ENCODE measurements around the gene MMD2.
"Not testable (repeated sequence)": the region's sequence is repeated elsewhere in the genome, so short reads cannot be mapped to it uniquely, and the experiment has no call there.

The MMD2 gene

DNA sequence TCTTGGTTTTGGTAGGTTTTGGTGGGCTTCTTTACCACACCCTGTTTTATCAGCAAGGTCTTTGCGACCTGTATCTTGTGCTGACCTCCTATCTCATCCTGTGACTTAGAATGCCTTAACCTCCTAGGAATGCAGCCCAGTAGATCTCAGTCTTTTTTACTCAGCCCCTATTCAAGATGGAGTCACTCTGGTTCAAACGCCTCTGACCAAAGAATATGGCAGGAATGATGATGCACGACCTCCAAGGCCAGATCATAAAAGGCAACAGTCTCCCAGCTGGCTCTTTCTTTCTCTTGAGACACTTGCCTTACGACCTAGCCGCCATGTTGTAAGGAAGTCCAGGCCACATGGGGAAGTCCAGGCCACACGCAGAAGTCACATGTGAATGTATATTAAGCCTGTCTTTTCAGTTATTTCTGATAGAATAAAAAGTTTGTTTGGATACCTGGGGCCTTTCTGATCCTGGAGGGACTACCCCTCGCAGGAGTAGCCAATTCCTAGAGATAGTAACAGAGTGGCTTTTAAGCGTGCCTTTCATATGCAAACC, 65.0 kb downstream of the MMD2 start:
- H3K27me3 ChIP-seq, result no peaks in the 10 kb centered on the region
- H4K20me1 ChIP-seq, result no peaks in the 10 kb centered on the region
- H3K4me3 ChIP-seq, result no peak overlapping the region
- no peak overlapping the region for H3K9ac ChIP-seq
- TF ChIP-seq Cebpa-rat (IDR thresholded peaks at IDR 0.05), result no peak
- no peaks in the 10 kb centered on the region for H3K36me3 ChIP-seq
- peaks cover 7 to 31% (median 15%) of the 10 kb centered on the region in 11 experiments; a peak in 18 of 22 replicates for H3K9me3 ChIP-seq (replicated peaks in 1 of 11)
- no peak overlapping the region for H3K4me2 ChIP-seq
- peaks cover 0 to 29% (median 21%) of the 10 kb centered on the region in 10 experiments; a peak in 14 of 20 replicates for H3K4me1 ChIP-seq
- no peak overlapping the region for H3K27ac ChIP-seq

DNA sequence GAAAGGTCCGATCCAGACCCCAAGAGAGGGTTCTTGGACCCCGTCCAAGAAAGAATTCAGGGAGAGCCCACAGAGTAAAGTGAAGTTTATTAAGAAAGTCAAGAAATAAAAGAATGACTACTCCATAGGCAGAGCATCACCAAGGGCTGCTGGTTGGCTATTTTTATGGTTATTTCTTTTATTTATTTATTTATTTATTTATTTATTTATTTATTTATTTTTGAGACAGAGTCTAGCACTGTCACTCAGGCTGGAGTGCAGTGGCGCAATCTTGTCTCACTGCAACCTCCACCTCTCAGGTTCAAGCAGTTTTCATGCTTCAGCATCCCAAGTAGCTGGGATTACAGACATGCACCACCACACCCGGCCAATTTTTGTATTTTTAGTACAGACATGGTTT, 65.8 kb downstream of the MMD2 start:
- H4K20me1 ChIP-seq, H3K9ac ChIP-seq, H3K27ac ChIP-seq, H3K4me2 ChIP-seq, H3K36me3 ChIP-seq, H3K4me3 ChIP-seq, H3K27me3 ChIP-seq: not testable (repeated sequence)
- H3K9me3 ChIP-seq (replicated peaks in 1 of 11), result peaks cover 3 to 23% (median 13%) of the 10 kb centered on the region in 11 experiments; a peak in 17 of 22 replicates
- peaks cover 0 to 22% (median 18%) of the 10 kb centered on the region in 10 experiments; a peak in 13 of 20 replicates for H3K4me1 ChIP-seq

DNA sequence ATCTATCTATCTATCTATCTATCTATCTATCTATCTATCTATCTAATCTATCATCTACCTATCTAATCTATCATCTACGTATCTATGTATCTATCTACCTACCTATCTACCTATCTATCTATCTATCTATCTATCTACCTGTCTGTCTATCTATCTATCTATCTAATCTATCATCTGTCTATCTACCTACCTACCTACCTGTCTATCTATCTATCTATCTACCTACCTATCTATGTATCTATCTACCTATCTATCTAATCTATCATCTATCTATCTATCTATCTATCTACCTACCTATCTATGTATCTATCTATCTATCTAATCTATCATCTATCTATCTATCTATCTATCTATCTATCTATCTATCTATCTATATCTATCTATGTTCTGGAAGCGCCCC, 67.5 kb downstream of the MMD2 start:
- not testable (repeated sequence) for H3K4me2 ChIP-seq, H3K27ac ChIP-seq

DNA sequence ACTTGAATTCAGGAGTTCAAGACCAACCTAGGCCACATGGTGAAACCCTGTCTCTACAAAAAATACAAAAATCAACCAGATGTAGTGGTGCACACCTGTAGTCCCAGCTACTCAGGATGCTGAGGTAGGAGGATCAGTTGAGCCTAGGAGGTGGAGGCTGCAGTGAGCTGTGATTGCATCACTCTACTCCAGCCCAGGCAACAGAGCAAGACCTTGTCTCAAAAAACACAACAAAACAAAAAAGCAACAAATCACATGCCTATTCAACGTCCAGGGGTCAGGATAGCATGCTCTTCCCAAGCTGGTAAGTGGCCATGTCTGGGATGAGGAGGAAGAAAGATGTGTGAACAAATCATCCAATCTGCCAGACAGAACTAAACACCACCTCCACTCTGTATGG, 69.3 kb downstream of the MMD2 start:
- no peak overlapping the region for H3K4me3 ChIP-seq

More for the DNA sequence above, 67.5 kb downstream of the MMD2 start:
- not testable (repeated sequence) for H3K36me3 ChIP-seq, H3K4me3 ChIP-seq, H3K27me3 ChIP-seq, H4K20me1 ChIP-seq, H3K9ac ChIP-seq
- peaks cover 0 to 14% (median 10%) of the 10 kb centered on the region in 10 experiments; a peak in 13 of 20 replicates for H3K4me1 ChIP-seq
- peaks cover 0 to 20% (median 12%) of the 10 kb centered on the region in 11 experiments; a peak in 16 of 22 replicates for H3K9me3 ChIP-seq (replicated peaks in 1 of 11)

DNA sequence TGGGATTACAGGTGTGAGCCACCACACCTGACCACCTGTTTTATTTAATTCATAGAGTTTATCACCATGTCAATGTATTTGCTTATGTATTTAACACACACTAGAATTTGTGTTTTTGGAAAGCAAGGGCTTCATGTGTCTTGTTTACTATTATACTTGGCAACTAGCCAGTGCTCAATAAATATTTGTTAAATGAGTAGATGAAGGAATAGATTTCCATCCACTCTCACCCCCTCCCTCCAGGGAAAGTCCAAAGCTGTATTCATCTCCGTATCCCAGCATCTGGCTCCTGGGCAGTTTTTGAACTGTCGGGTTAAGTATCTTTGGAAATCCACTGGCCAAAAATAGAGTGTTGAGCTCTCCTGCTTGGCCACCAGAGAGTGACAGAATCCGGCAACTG, 70.8 kb downstream of the MMD2 start:
- no peak for TF ChIP-seq Cebpa-rat (IDR thresholded peaks at IDR 0.05)
- H3K9ac ChIP-seq, result no peak overlapping the region
- peaks cover 0 to 14% (median 3%) of the 10 kb centered on the region in 10 experiments; a peak in 13 of 20 replicates for H3K4me1 ChIP-seq
- no peak overlapping the region for H3K4me3 ChIP-seq
- H3K4me2 ChIP-seq, result no peak overlapping the region
- H3K27me3 ChIP-seq, result peaks cover 0 to 3% (median 0%) of the 10 kb centered on the region in 11 experiments; a peak in 8 of 22 replicates
- no peaks in the 10 kb centered on the region for H3K9me3 ChIP-seq (replicated peaks in 1 of 11)
- H3K36me3 ChIP-seq, result no peaks in the 10 kb centered on the region
- H4K20me1 ChIP-seq, result no peaks in the 10 kb centered on the region
- H3K27ac ChIP-seq, result no peak overlapping the region

More for the DNA sequence above, 69.3 kb downstream of the MMD2 start:
- H3K4me1 ChIP-seq, result peaks cover 0 to 6% (median 0%) of the 10 kb centered on the region in 10 experiments; a peak in 3 of 20 replicates
- no peak overlapping the region for H3K27ac ChIP-seq
- no peaks in the 10 kb centered on the region for H4K20me1 ChIP-seq
- H3K9ac ChIP-seq, result no peak overlapping the region
- H3K36me3 ChIP-seq, result no peaks in the 10 kb centered on the region
- peaks cover 0 to 14% (median 10%) of the 10 kb centered on the region in 11 experiments; a peak in 16 of 22 replicates for H3K9me3 ChIP-seq (replicated peaks in 1 of 11)
- no peak; a peak in 1 of 22 replicates for TF ChIP-seq Cebpa-rat (IDR thresholded peaks at IDR 0.05)
- no peak overlapping the region for H3K4me2 ChIP-seq
- no peaks in the 10 kb centered on the region for H3K27me3 ChIP-seq

DNA sequence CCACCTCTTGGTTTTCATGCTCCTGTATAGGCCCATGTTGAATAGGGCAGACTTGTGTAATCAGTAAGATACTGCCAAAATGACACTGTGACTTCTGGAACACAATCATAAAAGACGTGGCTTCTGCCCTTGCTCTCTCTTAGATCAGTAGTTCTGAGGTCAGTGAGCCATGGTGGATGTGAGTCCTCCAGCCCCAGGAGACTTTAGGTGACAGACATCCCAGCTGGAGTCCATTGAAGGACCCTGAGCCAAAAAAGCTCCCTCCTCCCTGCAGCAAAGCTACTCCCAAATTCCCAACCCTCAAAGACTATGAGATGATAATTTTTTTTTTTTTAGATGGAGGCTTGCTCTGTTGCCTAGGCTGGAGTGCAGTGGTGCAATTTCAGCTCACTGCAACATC, 72.3 kb downstream of the MMD2 start:
- H3K9me3 ChIP-seq (replicated peaks in 1 of 11), result no peaks in the 10 kb centered on the region
- H3K27me3 ChIP-seq, result peaks cover 0 to 18% (median 0%) of the 10 kb centered on the region in 11 experiments; a peak in 8 of 22 replicates
- H4K20me1 ChIP-seq, result 0 out of 22 replicates have a peak, but pooled peaks cover 0 to 4% (median 0%) of the 10 kb centered on the region in 11 experiments
- H3K27ac ChIP-seq, result no peak overlapping the region
- no peak for TF ChIP-seq Cebpa-rat (IDR thresholded peaks at IDR 0.05)
- no peak overlapping the region for H3K9ac ChIP-seq
- peak overlapping the region in 3 of 11 experiments; percentile 19 to 30 (median 25); a peak in 3 of 22 replicates for H3K4me2 ChIP-seq
- no peaks in the 10 kb centered on the region for H3K36me3 ChIP-seq
- H3K4me3 ChIP-seq, result no peak overlapping the region
- H3K4me1 ChIP-seq, result peaks cover 14 to 29% (median 17%) of the 10 kb centered on the region in 10 experiments

DNA sequence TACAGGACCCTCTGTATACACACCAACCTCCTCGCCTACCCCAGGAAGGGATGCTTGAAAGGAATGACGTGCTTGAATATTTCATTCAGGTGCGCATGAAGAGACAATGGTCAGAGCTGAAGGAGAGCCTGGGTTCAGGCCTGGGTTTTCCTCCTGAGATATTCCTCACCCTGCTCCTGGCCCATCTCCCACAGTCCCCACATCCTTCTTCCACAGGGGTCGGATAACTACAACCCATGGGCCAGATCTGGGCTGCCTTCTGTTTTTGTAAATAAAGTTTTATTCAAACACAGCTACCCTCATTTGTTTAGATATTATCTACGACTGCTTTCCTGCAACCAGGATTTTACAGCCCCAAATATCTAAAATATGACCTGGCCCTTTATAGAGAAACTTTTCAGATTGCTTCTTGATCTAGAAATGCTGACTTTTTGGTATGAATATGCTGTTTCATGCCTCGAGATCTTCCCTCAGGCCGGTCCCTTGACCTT, 73.6 kb downstream of the MMD2 start:
- Histone ChIP-seq H3K36me3 (no peaks in the 10 kb centered on the region), H3K9ac (no peak overlapping the region), H3K9me3 (replicated peaks in 1 of 11) (no peaks in the 10 kb centered on the region), H4K20me1 (peaks cover 0 to 4% (median 0%) of the 10 kb centered on the region in 11 experiments; a peak in 1 of 22 replicates), H3K4me3 (no peak overlapping the region), H3K27ac (no peak overlapping the region), H3K4me1 (peaks cover 17 to 40% (median 30%) of the 10 kb centered on the region in 10 experiments), H3K27me3 (peaks cover 0 to 22% (median 0%) of the 10 kb centered on the region in 11 experiments; a peak in 8 of 22 replicates), H3K4me2 (no peak overlapping the region)
- no peak for TF ChIP-seq Cebpa-rat (IDR thresholded peaks at IDR 0.05)

DNA sequence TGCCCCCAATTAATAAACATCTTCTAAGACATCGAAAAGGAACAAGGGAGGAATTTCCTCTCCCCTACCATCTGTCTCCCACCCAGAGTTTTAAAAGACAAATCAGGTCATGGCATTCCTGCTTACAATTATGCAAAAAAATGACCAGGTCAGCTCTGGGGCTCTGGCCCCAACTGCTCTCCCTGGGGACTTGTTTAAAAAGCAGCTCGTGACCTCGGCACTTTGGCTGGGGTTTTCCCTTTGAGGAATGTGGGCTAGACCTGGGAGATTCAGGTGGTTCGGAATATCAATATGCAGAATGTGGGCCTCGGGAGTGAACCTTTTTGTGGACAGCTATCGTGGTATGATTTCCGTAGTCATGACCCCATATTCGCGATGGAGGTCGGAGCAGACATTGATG, 74.8 kb downstream of the MMD2 start:
- TF ChIP-seq Cebpa-rat (IDR thresholded peaks at IDR 0.05), result no peak
- Histone ChIP-seq H3K27ac (no peak overlapping the region), H3K4me1 (peaks cover 27 to 52% (median 42%) of the 10 kb centered on the region in 10 experiments), H4K20me1 (peaks cover 0 to 5% (median 0%) of the 10 kb centered on the region in 11 experiments; a peak in 1 of 22 replicates), H3K4me2 (peak overlapping the region in 9 of 11 experiments; percentile 1 to 100 (median 41); a peak in 10 of 22 replicates), H3K36me3 (no peaks in the 10 kb centered on the region), H3K9me3 (replicated peaks in 1 of 11) (no peaks in the 10 kb centered on the region), H3K4me3 (no peak overlapping the region), H3K27me3 (peaks cover 0 to 34% (median 0%) of the 10 kb centered on the region in 11 experiments; a peak in 8 of 22 replicates), H3K9ac (no peak overlapping the region)

DNA sequence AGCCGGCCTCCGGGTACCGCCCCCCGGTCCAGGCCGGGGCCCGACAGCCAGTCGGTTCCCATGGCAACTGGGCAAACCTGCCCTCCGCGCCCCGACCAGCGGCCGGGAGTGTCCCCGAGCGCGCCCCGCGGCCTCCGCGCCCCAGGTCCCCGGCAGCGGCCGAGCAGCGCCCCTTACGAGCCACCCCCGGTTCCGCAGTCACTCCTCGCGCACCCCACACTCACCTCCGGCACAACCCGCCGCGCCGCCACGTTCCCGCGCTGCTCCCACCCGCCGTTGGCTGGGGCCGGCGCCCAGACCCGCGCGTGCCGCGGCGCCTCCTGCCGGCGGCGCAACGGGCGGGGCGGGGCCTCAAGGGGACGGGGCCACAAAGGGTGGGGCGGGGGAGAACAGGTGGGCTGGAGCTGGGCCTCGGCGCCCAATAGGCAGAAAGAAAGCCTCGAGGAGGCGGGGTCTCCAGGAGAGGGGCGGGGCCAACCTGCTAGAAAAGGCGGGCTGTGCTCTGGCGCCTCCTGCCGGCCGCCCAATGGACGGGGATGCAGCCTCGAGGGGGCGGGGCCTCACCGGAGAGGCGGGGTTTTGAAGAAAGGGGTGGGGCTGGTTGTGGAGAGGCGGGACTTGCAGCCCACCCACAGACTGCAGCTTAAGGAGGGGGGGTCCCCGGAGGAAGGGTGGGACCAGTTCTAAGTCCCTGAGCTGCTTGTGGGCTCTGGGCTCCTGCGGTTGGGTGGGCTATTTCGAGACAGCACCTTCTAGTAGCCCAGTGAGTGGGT, 75.4 kb downstream of the MMD2 start, which contains the start of gene RADIL:
TSS of gene RADIL (minus strand) at position 345 of the 773 bp plus-strand sequence. CDS start 5,577 bp downstream, outside the sequence.
- no peaks in the 10 kb centered on the region for H3K9me3 ChIP-seq (replicated peaks in 1 of 11)
- peaks cover 27 to 58% (median 47%) of the 10 kb centered on the region in 10 experiments for H3K4me1 ChIP-seq
- peaks cover 0 to 2% (median 0%) of the 10 kb centered on the region in 11 experiments; a peak in 1 of 22 replicates for H3K36me3 ChIP-seq
- TF ChIP-seq Cebpa-rat (IDR thresholded peaks at IDR 0.05), result no peak
- peaks cover 0 to 39% (median 0%) of the 10 kb centered on the region in 11 experiments; a peak in 8 of 22 replicates for H3K27me3 ChIP-seq
- peak within 1 kb of the TSS; percentile 86 to 100 (median 99) for H3K4me2 ChIP-seq
- peak within 1 kb of the TSS in 9 of 11 experiments; percentile 56 to 79 (median 74); a peak in 17 of 22 replicates for H3K27ac ChIP-seq
- peak within 1 kb of the TSS; percentile 62 to 90 (median 75) for H3K4me3 ChIP-seq
- peak within 1 kb of the TSS; percentile 67 to 90 (median 79); a peak in 21 of 22 replicates for H3K9ac ChIP-seq
- peaks cover 0 to 5% (median 0%) of the 10 kb centered on the region in 11 experiments; a peak in 2 of 22 replicates for H4K20me1 ChIP-seq
